SU-DHL-6 (cell line): ENCODE measurements around the gene RIMBP3C.
"Not testable (repeated sequence)": the region's sequence is repeated elsewhere in the genome, so short reads cannot be mapped to it uniquely, and the experiment has no call there.

Experiments used
- CTCF ChIP-seq: fragments of 200-600 bp; sonication (generic); IDR thresholded peaks from one replicate; pipeline ENCODE4 v1.5.1; 2017; ENCODE audit warnings: antibody characterized with exemption, mild to moderate bottlenecking, low read length, moderate library complexity; ENCODE audit not compliant: insufficient read depth, poor library complexity, severe bottlenecking
- EZH2phosphoT487 ChIP-seq: fragments of 200-600 bp; sonication (generic), shearing (Covaris generic); conservative IDR thresholded peaks from 2 replicates; pipeline ENCODE4 v1.6.1; 2018; ENCODE audit warnings: mild to moderate bottlenecking, antibody characterized with exemption, low read length, moderate library complexity, mixed read lengths

- not testable (repeated sequence) for TF ChIP-seq CTCF, EZH2phosphoT487
Observed at GRCh38 chr22:21515234-21515633, 36.0 kb downstream of the RIMBP3C start.
